Neural cell (in vitro differentiated cells): Measurements from ENCODE around the gene EEIG2.

Experiments
- EZH2 ChIP-seq: fragments of 200-600, 300-800 bp; shearing (Covaris generic), sonication (generic); IDR thresholded peaks from 2 replicates; pipeline ENCODE4 v1.6.1; 2014; ENCODE audit warnings: antibody characterized with exemption, low read length, borderline replicate concordance, mild to moderate bottlenecking; ENCODE audit not compliant: insufficient read depth, poor library complexity, severe bottlenecking
- MXI1 ChIP-seq: fragments of 450-650 bp; conservative IDR thresholded peaks from 2 replicates; pipeline ENCODE4 v1.6.1; 2014; ENCODE audit warnings: antibody characterized with exemption, mild to moderate bottlenecking; ENCODE audit not compliant: poor library complexity, severe bottlenecking
- POLR2AphosphoS5 ChIP-seq: IDR thresholded peaks from 2 replicates; pipeline ENCODE4 v1.6.1; 2012
- RAD21 ChIP-seq: fragments of 450-650 bp; conservative IDR thresholded peaks from 2 replicates; pipeline ENCODE4 v1.6.1; 2014; ENCODE audit warnings: antibody characterized with exemption, mild to moderate bottlenecking, moderate library complexity
- SMC3 ChIP-seq: fragments of 450-650 bp; conservative IDR thresholded peaks from 2 replicates; pipeline ENCODE4 v1.6.1; 2014; ENCODE audit warnings: antibody characterized with exemption, mild to moderate bottlenecking, moderate library complexity; ENCODE audit not compliant: poor library complexity
- TAF1 ChIP-seq: IDR thresholded peaks from 2 replicates; pipeline ENCODE4 v1.6.1; 2012; ENCODE audit warnings: low read depth
- TF ChIP-seq, protein P1 (sequence below): fragments of 450-650 bp; IDR thresholded peaks from 2 replicates; pipeline ENCODE4 v1.5.1; 2014; ENCODE audit warnings: antibody characterized with exemption, mild to moderate bottlenecking, moderate library complexity; ENCODE audit not compliant: poor library complexity, severe bottlenecking
- TF ChIP-seq, protein P2 (sequence below): IDR thresholded peaks from 2 replicates; pipeline ENCODE4 v1.6.1; 2012; ENCODE audit warnings: borderline replicate concordance

DNA sequence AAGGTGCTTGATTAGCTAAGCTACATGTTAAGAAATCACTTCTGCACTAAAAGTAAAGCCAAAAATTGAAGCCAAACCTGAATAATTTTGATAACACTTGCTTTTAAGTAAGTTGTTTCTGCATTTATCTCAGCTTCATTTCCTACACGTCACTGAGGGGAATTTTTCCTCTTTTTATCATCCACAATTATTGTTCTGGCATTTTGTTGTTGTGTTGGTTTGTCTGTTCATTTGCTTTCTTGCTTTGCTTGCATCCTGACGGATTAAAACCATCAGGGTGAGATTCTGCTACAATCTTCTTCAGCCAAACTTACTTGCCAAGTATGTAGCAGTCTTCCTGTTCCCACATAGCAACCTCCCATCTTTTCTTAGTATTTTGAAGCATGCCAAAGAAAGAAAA, 18.0 kb upstream of the EEIG2 start:
- TF ChIP-seq, protein P1, sequence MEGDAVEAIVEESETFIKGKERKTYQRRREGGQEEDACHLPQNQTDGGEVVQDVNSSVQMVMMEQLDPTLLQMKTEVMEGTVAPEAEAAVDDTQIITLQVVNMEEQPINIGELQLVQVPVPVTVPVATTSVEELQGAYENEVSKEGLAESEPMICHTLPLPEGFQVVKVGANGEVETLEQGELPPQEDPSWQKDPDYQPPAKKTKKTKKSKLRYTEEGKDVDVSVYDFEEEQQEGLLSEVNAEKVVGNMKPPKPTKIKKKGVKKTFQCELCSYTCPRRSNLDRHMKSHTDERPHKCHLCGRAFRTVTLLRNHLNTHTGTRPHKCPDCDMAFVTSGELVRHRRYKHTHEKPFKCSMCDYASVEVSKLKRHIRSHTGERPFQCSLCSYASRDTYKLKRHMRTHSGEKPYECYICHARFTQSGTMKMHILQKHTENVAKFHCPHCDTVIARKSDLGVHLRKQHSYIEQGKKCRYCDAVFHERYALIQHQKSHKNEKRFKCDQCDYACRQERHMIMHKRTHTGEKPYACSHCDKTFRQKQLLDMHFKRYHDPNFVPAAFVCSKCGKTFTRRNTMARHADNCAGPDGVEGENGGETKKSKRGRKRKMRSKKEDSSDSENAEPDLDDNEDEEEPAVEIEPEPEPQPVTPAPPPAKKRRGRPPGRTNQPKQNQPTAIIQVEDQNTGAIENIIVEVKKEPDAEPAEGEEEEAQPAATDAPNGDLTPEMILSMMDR: no peak
- TF ChIP-seq TAF1: no peak
- no peak for TF ChIP-seq MXI1
- TF ChIP-seq SMC3: no peak
- no peak for TF ChIP-seq POLR2AphosphoS5
- no peak for TF ChIP-seq EZH2
- TF ChIP-seq, protein P2, sequence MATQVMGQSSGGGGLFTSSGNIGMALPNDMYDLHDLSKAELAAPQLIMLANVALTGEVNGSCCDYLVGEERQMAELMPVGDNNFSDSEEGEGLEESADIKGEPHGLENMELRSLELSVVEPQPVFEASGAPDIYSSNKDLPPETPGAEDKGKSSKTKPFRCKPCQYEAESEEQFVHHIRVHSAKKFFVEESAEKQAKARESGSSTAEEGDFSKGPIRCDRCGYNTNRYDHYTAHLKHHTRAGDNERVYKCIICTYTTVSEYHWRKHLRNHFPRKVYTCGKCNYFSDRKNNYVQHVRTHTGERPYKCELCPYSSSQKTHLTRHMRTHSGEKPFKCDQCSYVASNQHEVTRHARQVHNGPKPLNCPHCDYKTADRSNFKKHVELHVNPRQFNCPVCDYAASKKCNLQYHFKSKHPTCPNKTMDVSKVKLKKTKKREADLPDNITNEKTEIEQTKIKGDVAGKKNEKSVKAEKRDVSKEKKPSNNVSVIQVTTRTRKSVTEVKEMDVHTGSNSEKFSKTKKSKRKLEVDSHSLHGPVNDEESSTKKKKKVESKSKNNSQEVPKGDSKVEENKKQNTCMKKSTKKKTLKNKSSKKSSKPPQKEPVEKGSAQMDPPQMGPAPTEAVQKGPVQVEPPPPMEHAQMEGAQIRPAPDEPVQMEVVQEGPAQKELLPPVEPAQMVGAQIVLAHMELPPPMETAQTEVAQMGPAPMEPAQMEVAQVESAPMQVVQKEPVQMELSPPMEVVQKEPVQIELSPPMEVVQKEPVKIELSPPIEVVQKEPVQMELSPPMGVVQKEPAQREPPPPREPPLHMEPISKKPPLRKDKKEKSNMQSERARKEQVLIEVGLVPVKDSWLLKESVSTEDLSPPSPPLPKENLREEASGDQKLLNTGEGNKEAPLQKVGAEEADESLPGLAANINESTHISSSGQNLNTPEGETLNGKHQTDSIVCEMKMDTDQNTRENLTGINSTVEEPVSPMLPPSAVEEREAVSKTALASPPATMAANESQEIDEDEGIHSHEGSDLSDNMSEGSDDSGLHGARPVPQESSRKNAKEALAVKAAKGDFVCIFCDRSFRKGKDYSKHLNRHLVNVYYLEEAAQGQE: no peak
- no peak for TF ChIP-seq RAD21
